ENCODE measurements around the gene KIAA2012. TPM values are rescaled to one million over a fixed set of nuclear protein-coding genes. Genes with fewer than 3 reads are reported as not detected.
"Not testable (repeated sequence)": the region's sequence is repeated elsewhere in the genome, so short reads cannot be mapped to it uniquely, and the experiment has no call there.

KIAA2012 gene
- total and polyA plus RNA-seq, 2 of the 8 experiments (the other 6 are each of a cell fraction or from before 2014, with no cell fraction given): not detected

DNA sequence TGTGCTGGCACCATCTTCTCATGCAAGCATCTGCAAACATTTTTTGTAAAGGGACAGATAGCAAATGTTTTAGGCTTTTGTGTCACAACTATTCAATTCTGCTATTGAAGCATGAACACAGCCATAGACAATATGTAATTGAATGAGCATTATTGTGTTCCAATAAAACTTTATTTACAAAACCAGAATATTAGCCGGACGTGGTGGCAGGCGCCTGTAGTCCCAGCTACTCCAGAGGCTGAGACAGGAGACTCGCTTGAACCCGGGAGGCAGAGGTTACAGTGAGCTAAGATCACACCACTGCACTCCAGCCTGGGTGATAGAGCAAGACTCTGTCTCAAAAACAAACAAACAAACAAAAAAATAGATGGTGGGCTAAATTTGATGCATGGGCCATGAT, 174.7 kb downstream of the KIAA2012 start:
- not testable (repeated sequence) for FAIRE-seq; H3K9me3 ChIP-seq (ENCODE audit: insufficient read depth in 2 of 2, low read depth in 1 of 2, low read length in 1 of 2); H3K4me2 ChIP-seq (ENCODE audit: insufficient read depth in 1 of 2, low read depth in 2 of 2, low read length in 2 of 2); H2BK5ac ChIP-seq (ENCODE audit: low read depth, low read length); DNase-seq (ENCODE audit: low read depth in 1 of 2, low spot score in 2 of 2); H3K9ac ChIP-seq (replicated peaks in 1 of 4; ENCODE audit: extremely low read depth in 1 of 4, low read depth in 3 of 4, low read length in 3 of 4); H4K5ac ChIP-seq (ENCODE audit: insufficient read length, low read depth, low read length); H3K79me2 ChIP-seq (ENCODE audit: control insufficient read depth in 1 of 2, insufficient read depth in 2 of 2, low read length in 2 of 2); H3K14ac ChIP-seq (ENCODE audit: insufficient read length); H4K8ac ChIP-seq (ENCODE audit: extremely low read depth, insufficient read depth, low read length); H3K18ac ChIP-seq (ENCODE audit: extremely low read depth, low read length); H3K4me1 ChIP-seq (replicated peaks in 1 of 4; ENCODE audit: control insufficient read depth in 3 of 4, insufficient read depth in 4 of 4, low read length in 3 of 4); H3K27me3 ChIP-seq (replicated peaks in 1 of 4; ENCODE audit: control insufficient read depth in 3 of 4, extremely low read depth in 1 of 4, insufficient read depth in 3 of 4, low read length in 3 of 4); H3K56ac ChIP-seq (replicated peaks; ENCODE audit: insufficient read length, low read depth, low read length); H4K20me1 ChIP-seq (replicated peaks in 1 of 2; ENCODE audit: control insufficient read depth in 1 of 2, insufficient read depth in 2 of 2, low read length in 2 of 2); H2AFZ ChIP-seq (ENCODE audit: low read length); H2AK5ac ChIP-seq (ENCODE audit: low read depth, low read length); H3K23ac ChIP-seq (ENCODE audit: insufficient read length); H2BK20ac ChIP-seq (ENCODE audit: low read length); H3K4ac ChIP-seq (replicated peaks; ENCODE audit: insufficient read length, low read depth, low read length); H3K4me3 ChIP-seq (ENCODE audit: extremely low read depth in 1 of 4, insufficient read depth in 2 of 4, low read depth in 3 of 4, low read length in 4 of 4); H3K36me3 ChIP-seq (ENCODE audit: control insufficient read depth in 2 of 4, insufficient read depth in 4 of 4, low read length in 3 of 4); H3K79me1 ChIP-seq (ENCODE audit: low read depth, low read length); H3K23me2 ChIP-seq (ENCODE audit: low read depth, low read length); H2BK15ac ChIP-seq (ENCODE audit: low read length); H2BK12ac ChIP-seq (ENCODE audit: low read depth, low read length); H4K91ac ChIP-seq (replicated peaks; ENCODE audit: insufficient read length, low read length); H2BK120ac ChIP-seq (replicated peaks; ENCODE audit: low read depth, low read length); H3K27ac ChIP-seq (ENCODE audit: low read depth, low read length)
- ChIA-PET CTCF (ENCODE audit: partially characterized antibody) (interaction anchor here (2.2 kb wide), 1 partner anchor 11 kb away, joined by 5 read pairs; no protein-coding TSS in a partner anchor), POLR2A (ENCODE audit: partially characterized antibody) (interaction anchor here (1.5 to 6.5 kb wide), 3 partner anchors 10 to 37 kb away, joined by 3 to 46 read pairs (median 7); partner anchors contain the start of gene SUMO1)
- 97% methylated on average over 5 of the region's 5 CpGs; no CpG with 5 or more reads in 1 of the 2 experiments for WGBS, 2 experiments (ENCODE audit: extremely low coverage in 1 of 2, insufficient coverage in 1 of 2, insufficient read length in 1 of 2, insufficient replicate concordance in 2 of 2, low coverage in 1 of 2, low lambda C conversion rate in 2 of 2, missing lambda C conversion rate in 1 of 2)

Data from H1 (cell line).